HG02970 (cell line): ENCODE data around the gene RPRD1B.

ENCODE experiments used
- ATAC-seq: cut with Tn5 transposase; IDR thresholded peaks from one replicate; pipeline ENCODE4 v1.9.1; 2021; ENCODE audit warnings: mild to moderate bottlenecking, moderate library complexity, moderate number of reproducible peaks; ENCODE audit not compliant: unreplicated experiment, low FRiP score

RPRD1B gene

DNA sequence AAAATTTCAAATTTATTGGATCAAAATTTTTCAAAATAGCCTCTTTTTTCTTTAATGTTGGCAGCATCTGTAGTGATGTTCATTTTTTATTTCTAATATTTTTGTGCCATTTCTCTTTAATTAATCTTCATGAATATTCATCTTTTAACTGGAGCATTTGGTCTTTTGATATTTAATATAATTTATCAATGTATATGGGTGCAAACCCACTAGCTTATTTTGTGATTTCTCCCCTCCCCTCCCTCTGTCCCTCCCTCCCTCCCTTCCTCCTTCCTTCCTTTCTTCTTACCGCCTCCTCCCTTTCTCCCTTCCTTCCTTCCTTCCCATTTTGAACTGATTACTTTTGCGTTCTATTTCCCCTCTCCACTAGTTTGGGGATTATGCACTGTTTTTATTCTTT is 82.3 kb downstream of the RPRD1B start:
- ATAC-seq, result no peak

DNA sequence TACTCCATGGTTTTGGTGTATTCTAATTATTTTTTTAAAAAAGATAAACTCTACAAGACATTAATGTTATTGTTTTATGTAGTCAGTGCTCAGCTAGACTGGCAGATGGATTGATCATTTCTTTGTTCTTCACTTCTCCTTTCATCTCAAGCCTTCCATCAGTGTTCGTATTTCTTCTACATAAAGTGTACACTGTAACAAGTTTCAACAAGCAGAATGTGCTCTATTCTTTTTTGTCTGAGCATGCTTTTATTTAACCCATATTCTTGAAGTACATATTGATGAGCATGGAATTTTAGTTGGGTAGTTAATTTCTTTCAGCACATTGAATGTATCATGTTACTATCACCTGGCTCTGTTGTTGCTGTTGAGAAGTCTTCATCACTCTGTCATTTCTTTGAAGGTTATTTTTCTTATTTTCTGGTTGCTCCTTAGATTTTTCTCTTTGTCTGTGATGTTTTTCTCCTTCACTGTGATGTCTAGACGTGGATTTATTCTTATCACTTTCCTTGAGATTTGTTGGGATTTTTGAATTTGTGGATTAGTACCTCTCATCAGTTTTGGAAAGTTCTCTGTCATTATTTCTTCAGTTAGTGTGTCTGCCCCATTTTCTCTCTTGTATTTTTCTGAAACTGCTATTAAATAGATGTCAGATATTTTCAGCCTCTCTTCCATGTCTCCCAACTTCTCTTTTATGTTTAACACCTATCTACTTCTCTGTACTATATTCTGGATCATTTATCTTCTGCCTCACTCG is 83.0 kb downstream of the RPRD1B start:
- no peak for ATAC-seq

DNA sequence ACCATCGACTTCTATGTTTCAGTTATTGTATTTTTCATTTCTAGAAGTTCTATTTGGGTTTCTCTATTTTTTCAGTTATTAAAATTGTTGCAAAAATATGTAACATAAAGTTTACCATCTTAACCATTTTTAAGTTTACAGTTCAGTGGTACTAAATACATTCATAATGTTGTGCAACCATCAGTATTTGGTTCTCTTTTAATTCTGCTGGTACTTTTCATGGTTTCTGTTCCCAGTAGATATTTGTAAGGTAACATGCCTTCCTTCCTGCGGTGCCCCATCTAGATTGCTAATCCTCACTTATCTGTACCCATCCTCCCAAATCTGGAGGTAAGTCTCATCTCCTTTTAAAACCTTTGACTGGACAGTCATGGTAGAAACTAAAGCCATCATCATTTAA is 83.7 kb downstream of the RPRD1B start:
- no peak for ATAC-seq

DNA sequence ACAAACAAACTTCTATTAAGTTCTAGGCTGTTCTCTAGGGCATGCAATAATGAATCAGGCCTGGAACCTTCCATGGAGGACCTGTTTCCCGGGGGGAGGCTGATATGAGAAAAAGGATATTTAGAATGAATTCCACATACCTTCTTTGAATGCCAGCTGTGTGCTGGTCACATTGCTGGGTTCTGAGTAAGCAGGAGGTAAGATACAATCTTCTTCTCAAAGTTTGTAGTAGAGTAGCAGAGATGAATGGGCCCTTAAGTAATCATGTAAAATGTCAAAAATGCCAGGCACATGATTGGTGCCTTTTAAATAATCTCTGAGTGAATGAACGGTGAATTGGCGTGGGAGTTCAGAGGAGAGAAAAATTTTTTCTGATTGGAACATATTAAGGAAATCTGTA is 84.1 kb downstream of the RPRD1B start:
- ATAC-seq, result no peak

DNA sequence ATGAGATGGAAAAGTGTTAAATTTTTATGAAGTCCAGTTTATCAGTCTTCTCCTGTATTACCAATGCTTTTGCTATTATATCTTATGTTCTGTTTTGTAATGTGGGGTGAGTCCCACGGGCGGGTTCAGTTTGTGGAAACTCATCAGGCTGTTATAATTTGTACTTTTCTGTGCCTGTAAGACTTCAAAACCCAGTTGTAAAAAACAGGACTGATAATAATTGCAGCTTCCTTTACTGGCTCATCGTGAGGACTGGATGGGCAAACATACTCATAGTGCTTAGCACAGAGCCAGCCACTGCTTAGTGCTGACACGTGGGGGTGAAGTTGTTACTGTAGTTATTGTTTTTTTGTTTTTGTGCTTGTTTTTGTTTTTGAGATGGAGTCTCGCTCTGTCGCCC is 85.9 kb downstream of the RPRD1B start:
- no peak for ATAC-seq

DNA sequence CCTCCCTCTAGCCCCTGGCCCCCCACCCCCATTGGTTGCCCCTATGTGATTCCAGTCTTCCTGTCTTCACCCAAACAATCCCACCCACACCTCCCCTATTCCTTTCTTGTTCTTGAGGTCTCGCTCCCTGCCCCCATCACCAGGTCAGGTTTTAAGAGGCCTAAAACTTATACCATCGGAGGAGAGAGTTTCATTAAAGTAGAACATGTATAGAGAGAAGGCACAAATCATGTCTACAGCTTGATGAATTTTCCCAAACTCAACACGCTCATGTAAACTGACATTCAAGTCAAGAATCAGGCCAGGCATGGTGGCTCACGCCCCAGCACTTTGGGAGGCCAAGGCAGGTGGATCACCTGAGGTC is 87.1 kb downstream of the RPRD1B start:
- no peak for ATAC-seq

DNA sequence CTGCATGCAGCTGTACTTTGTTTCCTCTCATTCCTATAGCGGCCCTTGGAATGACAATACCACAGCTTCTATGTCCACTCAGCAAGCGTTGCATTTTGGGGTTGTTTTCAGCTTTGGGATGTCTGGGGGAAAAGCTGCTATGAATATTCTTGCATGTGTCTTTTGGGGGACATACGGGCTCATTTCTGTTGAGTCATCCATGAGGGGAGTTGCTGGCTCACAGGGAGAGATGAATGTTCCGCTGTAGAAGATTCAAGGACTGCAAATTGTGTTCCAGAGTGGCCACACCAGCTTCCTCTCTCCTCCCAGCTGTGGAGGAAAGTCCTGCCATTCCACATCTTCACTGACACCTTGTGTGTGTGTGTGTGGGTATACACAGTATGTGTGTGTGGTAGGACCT is 88.2 kb downstream of the RPRD1B start:
- no peak for ATAC-seq

DNA sequence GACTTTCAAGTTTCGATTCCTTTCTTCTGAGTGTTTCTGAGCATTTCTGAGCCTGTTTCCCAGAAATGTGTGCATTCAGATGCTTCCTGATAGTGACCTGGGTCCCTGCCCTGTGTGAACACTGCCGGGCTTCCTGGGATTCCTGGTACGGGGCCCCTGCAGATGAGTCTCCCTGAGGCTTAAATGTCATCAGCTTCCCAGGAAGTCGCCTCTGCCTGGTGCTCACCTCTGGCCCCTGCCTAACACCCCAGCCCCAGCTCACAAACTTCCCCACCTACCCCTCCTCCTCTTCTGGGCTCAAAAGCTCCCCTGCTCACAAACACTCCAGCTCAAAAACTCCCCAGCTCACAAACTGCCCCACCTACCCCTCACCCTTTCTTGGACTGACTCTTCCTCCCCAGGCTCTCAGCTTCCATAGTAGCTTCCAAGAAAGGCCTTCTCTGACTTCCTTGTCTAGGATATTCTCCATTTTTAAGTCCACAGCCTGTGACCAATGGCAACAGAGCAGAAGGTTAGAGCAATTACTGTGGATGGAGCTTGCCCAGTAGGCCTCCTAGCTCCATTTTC is 89.6 kb downstream of the RPRD1B start:
- no peak for ATAC-seq

DNA sequence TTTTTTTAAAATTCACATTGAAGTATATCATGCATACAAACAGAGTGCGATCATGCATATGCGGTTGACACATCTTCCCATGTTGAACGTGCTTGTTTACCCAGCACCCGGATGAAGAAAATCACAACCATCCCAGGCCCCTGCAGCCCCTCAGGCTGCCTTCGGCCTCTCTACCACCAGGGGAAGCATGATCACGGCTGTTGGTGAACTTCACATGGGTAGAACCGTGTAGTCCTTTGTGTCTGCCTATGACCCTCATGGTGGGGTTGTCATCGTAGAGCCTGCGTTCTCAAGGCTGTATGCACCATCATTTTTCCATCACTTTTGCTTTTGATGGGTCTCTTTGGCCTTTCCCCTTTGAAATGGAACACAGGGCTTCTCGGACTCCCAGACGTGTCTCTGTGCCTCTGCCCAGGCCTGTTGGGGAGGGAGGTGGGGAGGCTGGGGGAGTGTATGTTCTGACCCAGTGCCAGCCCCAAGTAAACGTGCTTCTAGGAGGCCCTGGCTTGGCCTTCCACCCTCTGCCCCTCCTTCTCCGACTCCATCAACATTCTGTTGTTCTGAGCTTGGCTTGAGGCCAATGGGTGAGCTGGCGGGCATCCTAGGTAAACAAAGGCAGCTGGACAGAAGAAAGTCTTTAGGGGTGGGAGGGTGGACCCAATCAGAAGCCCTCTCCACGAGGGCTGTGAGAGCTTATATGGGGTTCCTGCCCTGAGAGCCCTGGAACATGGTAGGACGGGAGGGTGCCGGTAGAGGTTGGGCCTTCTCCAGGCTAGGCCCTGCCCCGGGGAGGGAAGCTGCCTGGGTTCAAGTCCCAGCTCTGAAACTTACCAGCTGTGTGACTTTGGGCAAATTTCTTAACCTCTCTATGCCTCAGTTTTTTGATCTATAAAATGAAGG is 91.9 kb downstream of the RPRD1B start:
- ATAC-seq, result no peak

DNA sequence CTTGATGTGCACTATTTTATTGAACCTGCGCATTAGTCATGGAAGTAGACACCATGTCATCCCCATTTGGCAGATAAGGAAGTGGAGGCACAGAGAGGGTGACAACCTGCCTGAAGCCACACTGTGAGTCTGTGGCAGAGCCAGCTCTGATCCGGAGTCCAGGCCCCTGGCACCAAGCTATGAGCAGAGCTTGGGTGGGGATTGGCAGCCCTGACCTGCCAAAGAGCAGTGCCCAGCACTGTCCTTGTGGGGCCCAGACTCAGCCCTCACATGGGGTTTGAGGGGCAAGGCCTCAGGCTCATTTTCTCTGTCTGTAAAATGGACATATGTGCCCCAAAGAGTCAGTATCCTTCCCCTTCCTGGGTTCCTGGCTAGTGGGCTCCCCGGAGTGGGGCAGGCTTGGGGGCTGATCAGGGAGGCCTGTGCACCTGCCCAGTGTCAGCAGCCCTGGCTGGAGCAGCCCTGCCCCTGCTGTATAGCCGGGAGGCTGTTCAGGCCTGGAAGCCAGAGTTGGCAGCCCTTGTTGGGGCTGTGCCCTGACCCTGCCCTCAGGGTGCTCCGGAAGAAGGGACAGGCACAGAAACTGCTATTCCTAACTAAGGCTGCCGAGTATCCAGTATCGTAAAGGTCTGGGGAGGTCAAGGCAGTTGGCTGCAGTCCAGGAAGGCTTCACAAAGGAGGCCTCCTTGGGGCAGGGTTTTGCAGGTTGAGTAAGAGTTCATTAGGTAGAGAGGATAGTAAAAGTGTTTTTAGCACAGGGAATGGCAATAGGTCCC is 92.8 kb downstream of the RPRD1B start:
- ATAC-seq, result no peak

DNA sequence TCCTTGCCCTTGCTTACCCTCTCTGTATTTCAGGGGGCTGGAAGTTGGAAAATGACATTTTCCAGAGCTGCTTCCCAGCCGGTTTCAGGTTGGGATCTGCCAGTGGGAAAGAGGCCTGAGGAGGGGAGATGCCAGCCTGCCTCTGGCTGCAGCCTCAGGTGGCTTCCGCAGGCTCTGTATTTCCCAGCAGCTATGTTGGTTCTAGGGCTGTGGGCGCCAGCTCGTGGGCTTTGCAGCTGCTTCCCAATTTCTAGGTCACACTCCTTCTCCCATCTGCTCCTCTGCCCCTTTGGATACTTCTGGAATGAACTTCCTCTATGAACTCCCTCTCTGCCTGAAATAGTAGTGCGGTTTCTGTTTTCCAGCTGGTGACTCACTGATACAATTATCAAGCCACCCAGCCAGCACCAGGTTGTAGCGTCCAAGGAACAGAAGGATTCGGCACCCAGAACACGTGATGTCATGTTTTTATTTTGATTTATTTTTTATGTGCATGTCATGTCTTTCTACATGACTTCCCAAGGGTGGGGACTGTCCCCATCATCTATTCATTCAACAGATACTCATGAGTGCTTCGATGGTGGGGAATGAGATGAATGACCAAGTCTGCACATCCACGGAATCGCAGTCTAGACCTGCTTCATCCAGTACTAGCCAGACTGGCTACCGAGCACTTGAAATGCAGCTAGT is 93.5 kb downstream of the RPRD1B start:
- ATAC-seq, result no peak

DNA sequence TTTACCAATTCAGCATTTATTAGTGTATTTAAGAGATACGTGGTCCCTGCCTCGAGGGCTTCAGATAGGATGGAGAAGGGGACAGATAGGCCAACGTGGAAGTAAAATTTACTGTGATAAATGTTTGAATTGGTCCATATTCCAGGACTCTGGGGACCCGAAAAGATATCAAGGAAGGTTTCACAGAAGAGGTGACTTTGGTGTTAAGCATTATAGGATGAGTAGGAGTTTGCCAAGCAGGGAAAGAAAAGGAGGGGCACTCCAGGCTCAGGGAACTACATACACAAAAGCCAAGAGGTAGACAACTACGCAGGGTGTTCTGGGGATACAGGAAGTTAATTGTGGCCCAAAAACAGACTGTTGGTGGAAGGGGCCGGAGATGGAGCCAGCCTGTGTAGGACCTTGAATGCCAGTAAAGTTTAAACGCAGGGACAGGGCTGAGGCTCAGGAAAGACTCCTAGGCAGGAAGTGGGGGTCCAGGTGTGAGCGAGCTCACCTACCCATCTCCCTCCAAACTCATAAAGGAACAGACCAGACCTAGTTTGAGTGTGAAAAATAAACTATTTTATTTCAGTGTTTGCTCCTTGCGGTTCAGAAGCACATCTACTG is 94.5 kb downstream of the RPRD1B start:
- no peak for ATAC-seq

DNA sequence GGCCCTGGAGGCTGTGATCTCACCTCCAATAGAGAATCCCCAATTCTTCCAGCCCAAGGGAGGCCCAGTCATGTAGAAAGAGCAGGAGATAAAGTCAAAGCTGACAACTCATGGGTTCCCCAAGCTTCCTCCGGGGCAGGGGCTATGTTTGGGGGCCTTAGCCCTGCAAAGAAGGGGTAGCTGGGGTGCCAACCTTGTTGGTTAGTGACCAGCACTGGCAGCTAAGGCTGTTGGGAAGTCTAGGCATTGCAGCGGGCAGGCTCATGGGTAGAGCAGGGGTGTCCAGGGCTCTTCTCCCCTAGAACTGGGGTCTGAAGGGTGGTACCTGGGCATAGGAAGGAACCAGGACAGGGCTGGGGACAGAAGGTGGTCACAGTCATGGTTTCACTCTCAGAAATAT is 95.1 kb downstream of the RPRD1B start:
- no peak for ATAC-seq

DNA sequence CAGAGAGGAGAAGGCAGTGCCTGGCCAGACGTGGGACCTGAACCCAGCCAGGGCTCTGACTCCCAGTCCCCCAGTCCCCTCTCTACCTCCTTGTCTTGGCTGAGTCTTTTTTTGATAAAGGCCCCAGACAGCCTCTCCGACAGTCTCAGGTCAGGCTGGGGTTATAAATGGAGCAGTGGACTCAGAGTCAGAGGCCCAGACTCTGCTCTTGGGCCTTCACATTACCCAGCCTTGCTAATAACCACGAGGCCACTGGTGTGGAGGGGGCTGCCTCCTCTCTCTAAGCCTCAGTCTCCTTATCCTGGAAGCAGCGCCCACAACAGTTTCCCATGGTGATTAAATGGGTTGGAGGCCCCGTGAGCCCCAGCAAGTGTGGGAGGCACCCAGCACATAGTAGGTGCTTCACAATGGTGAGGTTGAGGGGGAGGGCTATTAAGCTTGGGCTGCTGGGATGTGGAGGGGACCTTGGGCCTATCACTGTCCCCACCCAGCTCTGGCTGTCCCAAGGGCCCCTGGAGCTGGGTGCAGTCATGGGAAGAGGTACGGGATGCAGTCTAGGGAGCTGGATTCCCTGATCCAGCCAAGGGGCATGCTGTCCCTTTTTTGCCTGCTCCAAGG is 95.8 kb downstream of the RPRD1B start:
- ATAC-seq, result no peak

DNA sequence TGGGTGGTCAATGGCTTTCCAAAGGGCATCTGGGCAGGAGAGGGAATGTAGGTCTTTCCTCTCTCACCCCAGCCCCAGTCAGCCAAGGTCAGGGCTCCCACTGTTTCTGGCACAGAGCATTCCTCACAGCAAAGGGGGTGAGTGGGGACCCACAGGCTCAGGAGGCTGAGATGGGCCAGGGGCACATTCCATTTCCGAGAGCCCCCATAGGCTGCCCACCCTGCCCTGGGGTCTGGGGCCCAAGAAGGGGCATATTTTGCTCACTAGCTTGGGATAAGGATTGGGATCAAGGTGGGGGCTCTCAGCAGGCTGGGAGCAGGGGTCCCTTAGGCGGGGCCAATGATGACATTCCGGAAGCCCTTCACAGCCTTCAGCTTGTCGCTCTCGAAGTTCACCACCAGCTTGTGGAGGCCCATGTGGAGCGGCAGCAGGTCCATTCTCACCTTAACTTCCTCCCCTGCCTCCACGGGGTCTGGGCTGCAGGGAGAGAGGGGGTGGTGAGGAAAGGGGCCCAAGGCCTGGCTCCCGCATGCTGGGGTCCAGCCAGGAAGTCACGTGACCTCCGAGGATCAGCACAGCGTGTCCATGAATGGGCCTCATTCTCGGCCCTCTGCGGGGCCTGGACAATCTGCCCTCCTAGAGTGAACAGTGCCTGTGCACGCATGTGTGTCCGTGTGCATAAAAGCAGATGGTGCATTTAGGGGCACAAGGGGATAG is 96.5 kb downstream of the RPRD1B start:
- ATAC-seq, result no peak

DNA sequence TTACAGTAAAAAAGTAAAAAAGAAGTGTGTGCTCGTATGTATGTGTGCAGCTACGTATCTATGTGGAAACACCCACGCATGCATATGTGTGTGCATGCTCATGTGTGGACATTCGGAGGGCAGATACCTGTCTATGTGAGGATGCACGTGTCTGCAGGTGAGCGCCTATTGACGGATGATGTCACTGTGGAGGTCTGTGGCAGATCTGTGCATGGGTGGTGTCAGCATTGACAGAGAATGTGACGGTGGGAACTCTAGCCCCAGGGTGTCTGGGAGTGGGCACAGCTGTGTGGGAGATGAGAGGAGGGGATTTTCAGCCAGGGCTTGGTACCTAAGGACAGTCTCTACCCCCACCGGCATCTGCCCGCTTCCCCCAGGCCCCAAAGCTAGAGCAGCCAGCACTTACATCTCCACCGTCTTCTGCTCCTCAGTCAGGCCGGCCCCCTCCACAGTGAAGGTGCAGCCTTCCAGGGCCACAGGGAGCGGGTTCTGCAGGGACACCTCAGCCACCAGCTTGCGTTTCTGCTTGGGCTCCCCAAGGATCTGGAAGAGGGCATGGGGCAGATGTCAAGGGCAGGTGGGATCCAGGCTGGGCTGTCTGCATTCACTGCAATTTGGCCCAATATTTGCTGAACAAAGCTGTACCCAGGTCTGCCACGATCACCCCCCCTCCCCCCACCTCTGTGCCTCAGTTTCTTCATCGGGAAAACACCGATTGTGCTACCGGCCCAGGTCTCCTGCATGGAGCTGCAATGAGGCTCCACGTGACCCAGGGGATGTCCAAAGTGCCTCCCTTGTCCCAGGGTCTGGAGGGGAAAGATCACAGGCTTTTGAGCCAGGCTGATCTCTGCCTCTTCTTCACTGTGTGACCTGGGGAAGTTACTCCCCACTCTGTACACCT is 97.4 kb downstream of the RPRD1B start:
- no peak for ATAC-seq

DNA sequence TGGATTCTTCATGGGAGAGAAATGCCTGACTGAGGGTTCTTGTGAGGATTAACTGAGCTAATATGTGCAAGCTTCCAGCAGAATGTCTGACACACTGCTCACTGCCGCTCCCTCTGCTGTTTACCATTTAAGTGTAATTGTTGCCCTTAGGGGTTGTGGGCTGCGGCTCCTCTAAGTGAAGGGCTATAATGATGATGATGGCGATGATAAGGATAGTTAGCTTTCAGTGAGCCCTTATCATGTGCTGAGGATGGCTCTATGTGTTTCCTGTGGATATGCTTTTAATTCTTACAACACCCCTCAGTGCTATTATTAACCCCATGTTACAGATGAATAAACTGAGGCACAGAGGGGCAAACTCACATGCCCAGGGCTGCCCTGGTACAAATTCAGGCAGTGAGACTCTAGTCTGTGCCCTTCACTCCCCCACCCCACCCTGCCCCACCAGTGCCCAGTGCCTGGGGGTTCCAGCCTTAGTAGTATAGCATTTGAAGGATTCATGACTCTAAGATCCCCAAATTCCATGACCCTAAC is 98.1 kb downstream of the RPRD1B start:
- ATAC-seq, result no peak
